Osteocyte (in vitro differentiated cells): ENCODE measurements around the gene TESK1. TPM values are rescaled to one million over a fixed set of nuclear protein-coding genes. Genes with fewer than 3 reads are reported as not detected.
"Not testable (repeated sequence)": the region's sequence is repeated elsewhere in the genome, so short reads cannot be mapped to it uniquely, and the experiment has no call there.

Experiments
- DNase-seq: peaks from one replicate; pipeline ENCODE4 v3.0.0; 2021; ENCODE audit warnings: mixed read lengths; ENCODE audit not compliant: unreplicated experiment; ENCODE audit errors: extremely low spot score
- H3K27ac Mint-ChIP-seq: one replicate; pipeline ENCODE4 v1.8.0; 2021; ENCODE audit warnings: mild to moderate bottlenecking, mixed read lengths; ENCODE audit not compliant: unreplicated experiment
- H3K27me3 Mint-ChIP-seq: one replicate; pipeline ENCODE4 v1.8.0; 2021; ENCODE audit warnings: mixed read lengths; ENCODE audit not compliant: unreplicated experiment
- H3K36me3 Mint-ChIP-seq: one replicate; pipeline ENCODE4 v1.8.0; 2021; ENCODE audit warnings: mixed read lengths; ENCODE audit not compliant: unreplicated experiment
- H3K4me1 Mint-ChIP-seq: one replicate; pipeline ENCODE4 v1.8.0; 2021; ENCODE audit warnings: mixed read lengths; ENCODE audit not compliant: unreplicated experiment
- H3K4me3 Mint-ChIP-seq: one replicate; pipeline ENCODE4 v1.8.0; 2021; ENCODE audit warnings: mild to moderate bottlenecking, moderate library complexity, mixed read lengths; ENCODE audit not compliant: unreplicated experiment
- H3K9me3 Mint-ChIP-seq: one replicate; pipeline ENCODE4 v1.8.0; 2021; ENCODE audit warnings: mixed read lengths; ENCODE audit not compliant: unreplicated experiment
- CTCF ChIP-seq: fragments of 200-600 bp; sonication (generic); IDR thresholded peaks from 2 replicates; pipeline ENCODE4 v1.5.0; 2021; ENCODE audit warnings: antibody characterized with exemption, mild to moderate bottlenecking, moderate library complexity
- total RNA-seq: library from RNA; stranded (reverse); gene quantifications from 2 replicates; pipeline ENCODE4 v1.2.1, GENCODE V29; 2021

The TESK1 gene
- total RNA-seq, 1 donor from 2014 or later, result 53.5 TPM

GRCh38 chr9:35584681-35585080 lies 20.4 kb upstream of the TESK1 start:
- not testable (repeated sequence) for DNase-seq, H3K4me1 Mint-ChIP-seq, H3K4me3 Mint-ChIP-seq, H3K36me3 Mint-ChIP-seq, H3K27ac Mint-ChIP-seq, H3K9me3 Mint-ChIP-seq
- peaks cover 22% of the 10 kb centered on the region for H3K27me3 Mint-ChIP-seq

GRCh38 chr9:35588506-35588905 lies 16.6 kb upstream of the TESK1 start:
- H3K4me1 Mint-ChIP-seq, H3K36me3 Mint-ChIP-seq, DNase-seq, H3K27ac Mint-ChIP-seq, H3K4me3 Mint-ChIP-seq, H3K9me3 Mint-ChIP-seq: not testable (repeated sequence)
- H3K27me3 Mint-ChIP-seq, result peaks cover 25% of the 10 kb centered on the region

GRCh38 chr9:35593581-35593980 lies 11.5 kb upstream of the TESK1 start:
- no peak overlapping the region for H3K4me3 Mint-ChIP-seq
- peaks cover 11% of the 10 kb centered on the region for H3K9me3 Mint-ChIP-seq
- no peak for TF ChIP-seq CTCF
- H3K27me3 Mint-ChIP-seq, result peaks cover 9% of the 10 kb centered on the region
- DNase-seq, result no peak
- peaks cover 9% of the 10 kb centered on the region for H3K36me3 Mint-ChIP-seq
- H3K4me1 Mint-ChIP-seq, result no peaks in the 10 kb centered on the region
- no peak overlapping the region for H3K27ac Mint-ChIP-seq

- Mint-ChIP-seq H3K4me3 (no peak overlapping the region), H3K9me3 (peaks cover 11% of the 10 kb centered on the region), H3K36me3 (peaks cover 9% of the 10 kb centered on the region), H3K27me3 (peaks cover 9% of the 10 kb centered on the region), H3K27ac (no peak overlapping the region), H3K4me1 (no peaks in the 10 kb centered on the region)
- no peak for DNase-seq
- no peak for TF ChIP-seq CTCF
Measured at GRCh38 chr9:35594471-35594870, 10.6 kb upstream of the TESK1 start.

GRCh38 chr9:35596907-35597306 lies 8.2 kb upstream of the TESK1 start:
- H3K27me3 Mint-ChIP-seq, H3K4me3 Mint-ChIP-seq, H3K4me1 Mint-ChIP-seq, H3K36me3 Mint-ChIP-seq, DNase-seq, H3K27ac Mint-ChIP-seq: not testable (repeated sequence)
- peaks cover 11% of the 10 kb centered on the region for H3K9me3 Mint-ChIP-seq

GRCh38 chr9:35598866-35599590 lies 6.0 kb upstream of the TESK1 start:
- Mint-ChIP-seq H3K4me3 (no peak overlapping the region), H3K36me3 (peaks cover 2% of the 10 kb centered on the region), H3K9me3 (peaks cover 5% of the 10 kb centered on the region), H3K27me3 (peaks cover 4% of the 10 kb centered on the region), H3K27ac (no peak overlapping the region), H3K4me1 (peaks cover 10% of the 10 kb centered on the region)
- DNase-seq, result no peak
- no peak for TF ChIP-seq CTCF
